ENCODE measurements around the gene MINDY3.

GRCh38 chr10:15796762-15797161, 63.5 kb downstream of the MINDY3 start:
- peak; percentile 20 for TF ChIP-seq POLR2AphosphoS5 (IDR thresholded peaks at IDR 0.05)
- TF ChIP-seq POLR2A (IDR thresholded peaks at IDR 0.05) = no peak
